PC-9 (cell line): ENCODE data around the gene SMARCA4.

Source experiments
- EZH2 ChIP-seq: fragments of 200-600 bp; sonication (generic); IDR thresholded peaks from 2 replicates; pipeline ENCODE4 v1.8.0; 2017; ENCODE audit warnings: antibody characterized with exemption, low read depth
- TF ChIP-seq, protein P1 (sequence below): fragments of 200-600 bp; sonication (generic); conservative IDR thresholded peaks from 2 replicates; pipeline ENCODE4 v1.6.1; 2017; ENCODE audit warnings: mixed run types, antibody characterized with exemption, mild to moderate bottlenecking, moderate library complexity

DNA sequence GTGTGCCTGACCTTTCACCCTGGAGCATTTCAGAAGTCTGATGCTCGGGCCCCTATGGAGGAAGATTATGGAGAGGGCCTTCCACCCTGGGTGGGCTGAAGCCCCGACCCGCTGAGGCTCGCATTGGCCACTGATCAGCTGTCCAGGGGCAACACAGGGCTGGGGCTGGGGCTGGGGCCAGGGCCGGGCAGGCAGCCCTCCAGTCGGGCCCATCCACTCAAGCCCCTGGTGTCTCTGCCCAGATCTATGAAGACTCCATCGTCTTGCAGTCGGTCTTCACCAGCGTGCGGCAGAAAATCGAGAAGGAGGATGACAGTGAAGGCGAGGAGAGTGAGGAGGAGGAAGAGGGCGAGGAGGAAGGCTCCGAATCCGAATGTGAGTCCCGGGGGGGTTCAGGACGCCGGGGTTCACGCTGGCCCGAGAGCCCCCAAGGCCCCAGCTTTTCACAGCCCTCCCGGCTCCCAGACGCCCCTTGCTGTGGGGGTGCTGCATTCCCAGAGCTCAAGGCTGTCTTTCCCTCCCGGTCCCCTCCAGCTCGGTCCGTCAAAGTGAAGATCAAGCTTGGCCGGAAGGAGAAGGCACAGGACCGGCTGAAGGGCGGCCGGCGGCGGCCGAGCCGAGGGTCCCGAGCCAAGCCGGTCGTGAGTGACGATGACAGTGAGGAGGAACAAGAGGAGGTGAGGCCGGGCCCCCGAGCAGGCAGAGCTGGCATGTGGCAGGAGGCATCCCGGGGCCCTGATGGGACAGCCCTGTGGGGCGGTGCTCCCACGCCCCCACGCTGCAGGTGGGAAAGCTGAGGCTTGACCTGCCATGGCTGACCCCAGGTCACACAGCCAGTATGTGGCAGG is 98.9 kb downstream of the SMARCA4 start:
- TF ChIP-seq, protein P1, sequence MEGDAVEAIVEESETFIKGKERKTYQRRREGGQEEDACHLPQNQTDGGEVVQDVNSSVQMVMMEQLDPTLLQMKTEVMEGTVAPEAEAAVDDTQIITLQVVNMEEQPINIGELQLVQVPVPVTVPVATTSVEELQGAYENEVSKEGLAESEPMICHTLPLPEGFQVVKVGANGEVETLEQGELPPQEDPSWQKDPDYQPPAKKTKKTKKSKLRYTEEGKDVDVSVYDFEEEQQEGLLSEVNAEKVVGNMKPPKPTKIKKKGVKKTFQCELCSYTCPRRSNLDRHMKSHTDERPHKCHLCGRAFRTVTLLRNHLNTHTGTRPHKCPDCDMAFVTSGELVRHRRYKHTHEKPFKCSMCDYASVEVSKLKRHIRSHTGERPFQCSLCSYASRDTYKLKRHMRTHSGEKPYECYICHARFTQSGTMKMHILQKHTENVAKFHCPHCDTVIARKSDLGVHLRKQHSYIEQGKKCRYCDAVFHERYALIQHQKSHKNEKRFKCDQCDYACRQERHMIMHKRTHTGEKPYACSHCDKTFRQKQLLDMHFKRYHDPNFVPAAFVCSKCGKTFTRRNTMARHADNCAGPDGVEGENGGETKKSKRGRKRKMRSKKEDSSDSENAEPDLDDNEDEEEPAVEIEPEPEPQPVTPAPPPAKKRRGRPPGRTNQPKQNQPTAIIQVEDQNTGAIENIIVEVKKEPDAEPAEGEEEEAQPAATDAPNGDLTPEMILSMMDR: no peak
- TF ChIP-seq EZH2: no peak
